Spleen (tissue), 7 donors: ENCODE data around the gene IGF2BP1.

ENCODE experiments used
- POLR2A ChIP-seq, 3 donors: fragments of 450-650 bp; IDR thresholded peaks; one replicate each; pipeline ENCODE4 v1.5.1; 2017; ENCODE audit warnings: antibody characterized with exemption in 3 of 3, mild to moderate bottlenecking in 1 of 3
- POLR2AphosphoS5 ChIP-seq, 3 donors: sonication (generic); formaldehyde crosslinking; IDR thresholded peaks; one replicate each; pipeline ENCODE4 v1.5.1; 2017; ENCODE audit warnings: antibody characterized with exemption in 3 of 3
- TF ChIP-seq, protein P1 (sequence below), 11 experiments: fragments of 200-600 bp in 7 of 11; fragments of 450-650 bp in 4 of 11; sonication (generic) in 4 of 11; IDR thresholded peaks in 8 of 11; conservative IDR thresholded peaks in 3 of 11; 1 replicate in 7 of 11; 2 replicates in 4 of 11; pipeline versions ENCODE4 v1.4.0 to v1.8.0; 2016 to 2021; ENCODE audit warnings: antibody characterized with exemption in 11 of 11, inconsistent platforms in 4 of 11, mild to moderate bottlenecking in 1 of 11
- donor health status: DM: no; HTN: no; CAD: no; lungs with moderate emphysema.
- donor health status: DM: no; HTN: no; CAD: no.
- donor health status: DM: no; HTN: no; CAD: no.

DNA sequence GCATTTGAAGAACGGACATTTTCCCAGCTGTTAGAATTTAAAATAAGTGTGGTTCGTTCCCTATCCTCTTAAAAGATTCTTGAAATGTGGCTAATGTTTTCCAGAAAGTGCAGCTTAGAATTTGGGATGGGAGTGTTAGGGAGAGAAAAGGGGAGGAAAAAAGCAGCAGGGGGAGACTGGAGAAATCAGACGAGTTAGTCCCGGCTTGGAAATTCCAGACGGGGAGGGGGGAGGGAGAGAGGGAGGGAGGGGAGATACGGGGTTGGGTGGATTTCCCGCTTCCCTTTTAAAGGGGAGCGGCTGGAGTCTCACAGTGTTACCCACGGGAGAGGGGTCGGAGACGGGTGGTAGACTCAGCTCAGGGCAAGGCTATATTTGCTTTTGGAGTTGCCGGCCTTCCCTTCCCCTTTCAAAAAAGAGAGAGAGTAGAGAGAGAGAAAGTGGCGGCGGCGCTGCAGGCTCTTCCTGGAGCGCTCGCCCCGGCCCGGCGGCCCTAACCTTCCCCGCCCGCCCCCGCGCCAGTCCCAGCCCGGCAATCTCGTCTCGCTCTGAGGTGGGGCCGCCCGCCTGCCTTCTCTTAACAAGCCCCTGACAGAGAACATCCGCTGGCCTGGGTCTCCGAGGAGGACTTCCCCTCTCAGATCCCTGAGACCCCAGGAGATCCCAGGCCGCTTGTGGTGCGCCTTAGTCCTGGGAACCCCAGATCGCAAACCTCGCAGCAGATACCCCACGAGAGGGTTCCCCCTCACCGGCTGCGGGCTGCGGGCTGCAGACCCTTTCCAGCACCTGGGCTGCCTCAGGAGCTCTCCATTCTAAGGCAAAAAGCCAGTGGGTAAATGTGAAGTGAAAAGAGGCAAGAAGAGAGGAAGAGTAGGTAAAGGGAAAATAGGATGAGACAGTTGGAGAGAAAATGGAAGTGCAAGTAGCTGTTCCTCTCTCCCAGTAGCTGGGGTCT is 6.6 kb downstream of the IGF2BP1 start:
- TF ChIP-seq, protein P1, sequence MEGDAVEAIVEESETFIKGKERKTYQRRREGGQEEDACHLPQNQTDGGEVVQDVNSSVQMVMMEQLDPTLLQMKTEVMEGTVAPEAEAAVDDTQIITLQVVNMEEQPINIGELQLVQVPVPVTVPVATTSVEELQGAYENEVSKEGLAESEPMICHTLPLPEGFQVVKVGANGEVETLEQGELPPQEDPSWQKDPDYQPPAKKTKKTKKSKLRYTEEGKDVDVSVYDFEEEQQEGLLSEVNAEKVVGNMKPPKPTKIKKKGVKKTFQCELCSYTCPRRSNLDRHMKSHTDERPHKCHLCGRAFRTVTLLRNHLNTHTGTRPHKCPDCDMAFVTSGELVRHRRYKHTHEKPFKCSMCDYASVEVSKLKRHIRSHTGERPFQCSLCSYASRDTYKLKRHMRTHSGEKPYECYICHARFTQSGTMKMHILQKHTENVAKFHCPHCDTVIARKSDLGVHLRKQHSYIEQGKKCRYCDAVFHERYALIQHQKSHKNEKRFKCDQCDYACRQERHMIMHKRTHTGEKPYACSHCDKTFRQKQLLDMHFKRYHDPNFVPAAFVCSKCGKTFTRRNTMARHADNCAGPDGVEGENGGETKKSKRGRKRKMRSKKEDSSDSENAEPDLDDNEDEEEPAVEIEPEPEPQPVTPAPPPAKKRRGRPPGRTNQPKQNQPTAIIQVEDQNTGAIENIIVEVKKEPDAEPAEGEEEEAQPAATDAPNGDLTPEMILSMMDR (IDR thresholded peaks at IDR 0.05 in 8 of 11, conservative IDR thresholded peaks at IDR 0.05 in 3 of 11), result no peak
- TF ChIP-seq POLR2A (IDR thresholded peaks at IDR 0.05), result no peak
- no peak for TF ChIP-seq POLR2AphosphoS5 (IDR thresholded peaks at IDR 0.05)
